ENCODE results near the gene SEMA3E.

SEMA3E gene

GRCh38 chr7:83452256-83452655 is 196.7 kb downstream of the SEMA3E start:
- Histone ChIP-seq H2BK12ac (ENCODE audit: low read length) (no peak overlapping the region), H2AFZ (ENCODE audit: insufficient read depth, low read length, poor library complexity) (no peak overlapping the region), H3K18ac (ENCODE audit: low read length) (no peak overlapping the region), H2BK120ac (ENCODE audit: insufficient read depth, low read length, poor library complexity) (no peak overlapping the region), H4K8ac (ENCODE audit: low read depth, low read length) (no peak overlapping the region), H3K79me1 (ENCODE audit: low read length) (no peaks in the 10 kb centered on the region), H3K9ac (ENCODE audit: low read length) (no peak overlapping the region), H3K4me1 (ENCODE audit: control insufficient read depth in 1 of 2, insufficient read depth in 2 of 2, low read length in 2 of 2) (no peaks in the 10 kb centered on the region), H3K27ac (ENCODE audit: low read depth, low read length) (no peak overlapping the region), H4K12ac (ENCODE audit: low read depth, low read length) (no peak overlapping the region), H3K27me3 (ENCODE audit: insufficient read depth, low read length) (no peaks in the 10 kb centered on the region), H3K4me3 (ENCODE audit: low read depth, low read length) (no peak overlapping the region), H4K91ac (ENCODE audit: low read depth, low read length) (no peak overlapping the region), H3K14ac (ENCODE audit: low read length) (no peak overlapping the region), H3K36me3 (ENCODE audit: control insufficient read depth in 1 of 2, insufficient read depth in 2 of 2, low read length in 2 of 2) (no peaks in the 10 kb centered on the region), H3K9me3 (ENCODE audit: insufficient read depth, low read depth, low read length) (no peaks in the 10 kb centered on the region), H3K4me2 (ENCODE audit: low read length) (no peak overlapping the region), H3K23ac (ENCODE audit: low read length) (no peak overlapping the region), H3K4ac (ENCODE audit: low read depth, low read length) (no peak overlapping the region), H2AK5ac (ENCODE audit: low read length) (no peak overlapping the region), H3K79me2 (ENCODE audit: control insufficient read depth, insufficient read depth, low read length, poor library complexity) (no peaks in the 10 kb centered on the region), H2BK5ac (ENCODE audit: low read depth, low read length, poor library complexity) (no peak overlapping the region)
- WGBS (ENCODE audit: extremely low coverage, insufficient coverage, insufficient read length), result no CpG with 5 or more reads among the region's 2 CpGs
- no peak for DNase-seq

GRCh38 chr7:83451501-83452045 is 197.4 kb downstream of the SEMA3E start:
- Histone ChIP-seq H3K18ac (ENCODE audit: low read length) (no peak overlapping the region), H2BK120ac (ENCODE audit: insufficient read depth, low read length, poor library complexity) (no peak overlapping the region), H2BK12ac (ENCODE audit: low read length) (no peak overlapping the region), H3K79me1 (ENCODE audit: low read length) (no peaks in the 10 kb centered on the region), H4K91ac (ENCODE audit: low read depth, low read length) (no peak overlapping the region), H3K27me3 (ENCODE audit: insufficient read depth, low read length) (no peaks in the 10 kb centered on the region), H3K9ac (ENCODE audit: low read length) (no peak overlapping the region), H3K4me1 (ENCODE audit: control insufficient read depth in 1 of 2, insufficient read depth in 2 of 2, low read length in 2 of 2) (no peaks in the 10 kb centered on the region), H3K23ac (ENCODE audit: low read length) (no peak overlapping the region), H2BK5ac (ENCODE audit: low read depth, low read length, poor library complexity) (no peak overlapping the region), H4K8ac (ENCODE audit: low read depth, low read length) (no peak overlapping the region), H3K14ac (ENCODE audit: low read length) (no peak overlapping the region), H3K4ac (ENCODE audit: low read depth, low read length) (no peak overlapping the region), H3K36me3 (ENCODE audit: control insufficient read depth in 1 of 2, insufficient read depth in 2 of 2, low read length in 2 of 2) (no peaks in the 10 kb centered on the region), H2AFZ (ENCODE audit: insufficient read depth, low read length, poor library complexity) (no peak overlapping the region), H3K4me3 (ENCODE audit: low read depth, low read length) (no peak overlapping the region), H3K79me2 (ENCODE audit: control insufficient read depth, insufficient read depth, low read length, poor library complexity) (no peaks in the 10 kb centered on the region), H3K9me3 (ENCODE audit: insufficient read depth, low read depth, low read length) (no peaks in the 10 kb centered on the region), H4K12ac (ENCODE audit: low read depth, low read length) (no peak overlapping the region), H3K27ac (ENCODE audit: low read depth, low read length) (no peak overlapping the region), H2AK5ac (ENCODE audit: low read length) (no peak overlapping the region), H3K4me2 (ENCODE audit: low read length) (no peak overlapping the region)
- no CpG with 5 or more reads among the region's 4 CpGs for WGBS (ENCODE audit: extremely low coverage, insufficient coverage, insufficient read length)
- DNase-seq, result no peak

DNA sequence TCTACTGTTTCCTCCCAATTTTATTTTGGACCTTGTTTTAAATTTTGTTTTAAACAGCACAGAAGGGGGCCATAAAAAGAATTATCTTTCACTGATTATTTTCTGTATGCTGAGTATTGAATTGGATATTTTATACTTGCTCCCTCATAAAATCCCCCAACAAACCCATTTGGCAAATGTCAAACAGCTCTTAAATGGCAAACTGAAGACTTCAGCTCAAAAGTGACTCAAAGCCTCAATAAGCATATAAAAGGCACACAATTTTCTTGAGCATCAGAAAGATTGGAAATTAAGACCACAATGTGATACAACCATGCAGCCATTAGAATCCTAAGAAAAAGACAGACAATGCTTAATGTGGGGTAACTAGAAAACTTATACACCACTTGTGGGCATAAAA is 199.2 kb downstream of the SEMA3E start:
- Histone ChIP-seq H4K8ac (ENCODE audit: low read depth, low read length) (no peak overlapping the region), H2BK5ac (ENCODE audit: low read depth, low read length, poor library complexity) (no peak overlapping the region), H2BK120ac (ENCODE audit: insufficient read depth, low read length, poor library complexity) (no peak overlapping the region), H3K79me1 (ENCODE audit: low read length) (no peaks in the 10 kb centered on the region), H3K36me3 (ENCODE audit: control insufficient read depth in 1 of 2, insufficient read depth in 2 of 2, low read length in 2 of 2) (no peaks in the 10 kb centered on the region), H3K9me3 (ENCODE audit: insufficient read depth, low read depth, low read length) (no peaks in the 10 kb centered on the region), H4K12ac (ENCODE audit: low read depth, low read length) (no peak overlapping the region), H3K4me2 (ENCODE audit: low read length) (no peak overlapping the region), H3K9ac (ENCODE audit: low read length) (no peak overlapping the region), H3K79me2 (ENCODE audit: control insufficient read depth, insufficient read depth, low read length, poor library complexity) (no peaks in the 10 kb centered on the region), H3K4ac (ENCODE audit: low read depth, low read length) (no peak overlapping the region), H3K18ac (ENCODE audit: low read length) (no peak overlapping the region), H3K23ac (ENCODE audit: low read length) (no peak overlapping the region), H3K27ac (ENCODE audit: low read depth, low read length) (no peak overlapping the region), H3K27me3 (ENCODE audit: insufficient read depth, low read length) (no peaks in the 10 kb centered on the region), H3K4me3 (ENCODE audit: low read depth, low read length) (no peak overlapping the region), H3K4me1 (ENCODE audit: control insufficient read depth in 1 of 2, insufficient read depth in 2 of 2, low read length in 2 of 2) (no peaks in the 10 kb centered on the region), H2AK5ac (ENCODE audit: low read length) (no peak overlapping the region), H2AFZ (ENCODE audit: insufficient read depth, low read length, poor library complexity) (no peak overlapping the region), H2BK12ac (ENCODE audit: low read length) (no peak overlapping the region), H3K14ac (ENCODE audit: low read length) (no peak overlapping the region), H4K91ac (ENCODE audit: low read depth, low read length) (no peak overlapping the region)
- no peak for DNase-seq

DNA sequence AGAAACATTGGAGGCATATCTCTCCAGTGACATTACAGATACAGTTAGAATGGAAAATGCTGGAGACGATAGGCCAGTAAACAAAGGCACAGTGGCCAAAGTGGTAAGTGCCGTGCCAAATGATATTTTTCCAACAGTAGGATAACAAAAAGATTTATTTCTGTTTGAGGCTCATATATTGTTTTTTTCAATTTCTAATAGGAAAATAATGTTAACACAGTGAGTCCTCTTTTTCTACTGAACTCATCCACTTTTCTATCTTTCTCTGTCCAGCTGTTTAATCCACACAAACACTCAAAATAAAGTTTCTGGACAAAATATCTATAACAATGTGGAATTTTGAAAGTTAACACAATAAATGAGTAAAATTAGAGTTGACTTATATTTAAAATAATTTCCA is 201.3 kb downstream of the SEMA3E start:
- no peak overlapping the region for H3K4ac ChIP-seq (ENCODE audit: low read depth, low read length)
- no peak overlapping the region for H2BK5ac ChIP-seq (ENCODE audit: low read depth, low read length, poor library complexity)
- no peak overlapping the region for H4K8ac ChIP-seq (ENCODE audit: low read depth, low read length)
- H2AFZ ChIP-seq (ENCODE audit: insufficient read depth, low read length, poor library complexity), result no peak overlapping the region
- H3K79me2 ChIP-seq (ENCODE audit: control insufficient read depth, insufficient read depth, low read length, poor library complexity), result no peaks in the 10 kb centered on the region
- no peak overlapping the region for H2BK120ac ChIP-seq (ENCODE audit: insufficient read depth, low read length, poor library complexity)
- H2AK5ac ChIP-seq (ENCODE audit: low read length), result no peak overlapping the region
- no peak overlapping the region for H2BK12ac ChIP-seq (ENCODE audit: low read length)
- no peak overlapping the region for H3K18ac ChIP-seq (ENCODE audit: low read length)
- H4K91ac ChIP-seq (ENCODE audit: low read depth, low read length), result no peak overlapping the region
- no peak overlapping the region for H3K27ac ChIP-seq (ENCODE audit: low read depth, low read length)
- no CpG with 5 or more reads among the region's 2 CpGs for WGBS (ENCODE audit: extremely low coverage, insufficient coverage, insufficient read length)
- DNase-seq, result no peak
- no peaks in the 10 kb centered on the region for H3K4me1 ChIP-seq (ENCODE audit: control insufficient read depth in 1 of 2, insufficient read depth in 2 of 2, low read length in 2 of 2)
- H3K23ac ChIP-seq (ENCODE audit: low read length), result no peak overlapping the region
- H3K9me3 ChIP-seq (ENCODE audit: insufficient read depth, low read depth, low read length), result no peaks in the 10 kb centered on the region
- no peak overlapping the region for H3K4me3 ChIP-seq (ENCODE audit: low read depth, low read length)
- no peak overlapping the region for H3K14ac ChIP-seq (ENCODE audit: low read length)
- H3K36me3 ChIP-seq (ENCODE audit: control insufficient read depth in 1 of 2, insufficient read depth in 2 of 2, low read length in 2 of 2), result no peaks in the 10 kb centered on the region
- H3K9ac ChIP-seq (ENCODE audit: low read length), result no peak overlapping the region
- no peaks in the 10 kb centered on the region for H3K79me1 ChIP-seq (ENCODE audit: low read length)
- no peak overlapping the region for H3K4me2 ChIP-seq (ENCODE audit: low read length)
- H3K27me3 ChIP-seq (ENCODE audit: insufficient read depth, low read length), result no peaks in the 10 kb centered on the region
- H4K12ac ChIP-seq (ENCODE audit: low read depth, low read length), result no peak overlapping the region

All from trophoblast cell (in vitro differentiated cells and primary cell).